Transverse colon (tissue), 3 donors: ENCODE measurements around the gene PDE9A.

ENCODE experiments used
- CTCF ChIP-seq, 5 experiments: fragments of 200-600 bp in 3 of 5; fragments of 450-650 bp in 2 of 5; sonication (generic) in 3 of 5; IDR thresholded peaks; 1 replicate in 2 of 5; 2 replicates in 3 of 5; pipeline ENCODE4 v1.5.1; 2016 to 2017; ENCODE audit warnings: antibody characterized with exemption in 5 of 5, inconsistent platforms in 3 of 5, mild to moderate bottlenecking in 2 of 5, moderate library complexity in 1 of 5
- POLR2A ChIP-seq: fragments of 450-650 bp; IDR thresholded peaks from one replicate; pipeline ENCODE4 v1.6.1; 2016; ENCODE audit warnings: antibody characterized with exemption, mild to moderate bottlenecking, moderate library complexity

GRCh38 chr21:42764883-42765282 is 111.5 kb downstream of the PDE9A start:
- TF ChIP-seq CTCF (IDR thresholded peaks at IDR 0.05) (no peak), POLR2A (no peak)
